ENCODE results near the gene AMZ2. TPM values are rescaled to one million over a fixed set of nuclear protein-coding genes. Genes with fewer than 3 reads are reported as not detected.

Gene AMZ2
- total and polyA plus RNA-seq, 2 of the 8 experiments (the other 6 are each of a cell fraction or from before 2014, with no cell fraction given) = 49.5 to 71.0 TPM

- CTCF ChIA-PET (ENCODE audit: partially characterized antibody) = interaction anchor here (1.0 to 9.2 kb wide), 5 partner anchors 60 to 174 kb away, joined by 4 to 98 read pairs (median 5); no protein-coding TSS in a partner anchor
- POLR2A ChIA-PET (ENCODE audit: partially characterized antibody) = interaction anchor here (1.2 kb wide), 1 partner anchor 31 kb away, joined by 4 read pairs; the partner anchor contains the start of genes ARSG and SLC16A6
Measured at GRCh38 chr17:68260051-68260762, 12.4 kb downstream of the AMZ2 start.

More at GRCh38 chr17:68260051-68260762, 12.4 kb downstream of the AMZ2 start:
- 98% methylated on average over 9 of the region's 9 CpGs; no CpG with 5 or more reads in 1 of the 2 experiments for WGBS, 2 experiments (ENCODE audit: extremely low coverage in 1 of 2, insufficient coverage in 1 of 2, insufficient read length in 1 of 2, insufficient replicate concordance in 2 of 2, low coverage in 1 of 2, low lambda C conversion rate in 2 of 2, missing lambda C conversion rate in 1 of 2)
- Histone ChIP-seq H2BK5ac (ENCODE audit: low read depth, low read length) (no peak overlapping the region), H3K23me2 (ENCODE audit: low read depth, low read length) (no peaks in the 10 kb centered on the region), H3K4me1 (replicated peaks in 1 of 4; ENCODE audit: control insufficient read depth in 3 of 4, insufficient read depth in 4 of 4, low read length in 3 of 4) (peaks cover 0 to 6% (median under 1%) of the 10 kb centered on the region in 4 experiments; a peak in 2 of 7 replicates), H3K9me3 (ENCODE audit: insufficient read depth in 2 of 2, low read depth in 1 of 2, low read length in 1 of 2) (no peaks in the 10 kb centered on the region), H3K9ac (replicated peaks in 1 of 4; ENCODE audit: extremely low read depth in 1 of 4, low read depth in 3 of 4, low read length in 3 of 4) (no peak overlapping the region), H3K23ac (ENCODE audit: insufficient read length) (no peak overlapping the region), H4K91ac (replicated peaks; ENCODE audit: insufficient read length, low read length) (no peak overlapping the region), H3K36me3 (ENCODE audit: control insufficient read depth in 2 of 4, insufficient read depth in 4 of 4, low read length in 3 of 4) (peaks cover 0 to 14% (median 1%) of the 10 kb centered on the region in 4 experiments; a peak in 3 of 8 replicates), H2BK12ac (ENCODE audit: low read depth, low read length) (no peak overlapping the region), H3K79me1 (ENCODE audit: low read depth, low read length) (no peaks in the 10 kb centered on the region), H3K27me3 (replicated peaks in 1 of 4; ENCODE audit: control insufficient read depth in 3 of 4, extremely low read depth in 1 of 4, insufficient read depth in 3 of 4, low read length in 3 of 4) (0 out of 7 replicates have a peak, but pooled peaks cover 0 to 3% (median 0%) of the 10 kb centered on the region in 4 experiments), H2BK120ac (replicated peaks; ENCODE audit: low read depth, low read length) (no peak overlapping the region), H4K20me1 (replicated peaks in 1 of 2; ENCODE audit: control insufficient read depth in 1 of 2, insufficient read depth in 2 of 2, low read length in 2 of 2) (no peaks in the 10 kb centered on the region), H3K56ac (replicated peaks; ENCODE audit: insufficient read length, low read depth, low read length) (no peak overlapping the region), H4K8ac (ENCODE audit: extremely low read depth, insufficient read depth, low read length) (no peak overlapping the region), H2BK15ac (ENCODE audit: low read length) (no peak overlapping the region), H2AK5ac (ENCODE audit: low read depth, low read length) (no peak overlapping the region), H3K4me3 (ENCODE audit: extremely low read depth in 1 of 4, insufficient read depth in 2 of 4, low read depth in 3 of 4, low read length in 4 of 4) (no peak overlapping the region), H3K18ac (ENCODE audit: extremely low read depth, low read length) (no peak overlapping the region), H2BK20ac (ENCODE audit: low read length) (no peak overlapping the region), H3K14ac (ENCODE audit: insufficient read length) (no peak overlapping the region), H2AFZ (ENCODE audit: low read length) (no peak overlapping the region), H3K4me2 (ENCODE audit: insufficient read depth in 1 of 2, low read depth in 2 of 2, low read length in 2 of 2) (no peak overlapping the region), H3K79me2 (ENCODE audit: control insufficient read depth in 1 of 2, insufficient read depth in 2 of 2, low read length in 2 of 2) (no peaks in the 10 kb centered on the region), H4K5ac (ENCODE audit: insufficient read length, low read depth, low read length) (no peak overlapping the region), H3K27ac (ENCODE audit: low read depth, low read length) (no peak overlapping the region), H3K4ac (replicated peaks; ENCODE audit: insufficient read length, low read depth, low read length) (no peak overlapping the region)
- no peak for FAIRE-seq
- no peak for DNase-seq (ENCODE audit: low read depth in 1 of 2, low spot score in 2 of 2)

Measured in H1 (cell line).